ENCODE data around the gene MAP1LC3B.

Gene MAP1LC3B

GRCh38 chr16:87366930-87367329, 25.2 kb upstream of the MAP1LC3B start:
- H3K4me3 ChIP-seq (ENCODE audit: control insufficient read depth, low read depth, low read length) = no peak overlapping the region
- no peak for TF ChIP-seq CTCF (IDR thresholded peaks at IDR 0.05; ENCODE audit: control insufficient read depth, insufficient read depth, low read depth, low read length, missing control alignments)
- DNase-seq (ENCODE audit: low read depth) = no peak

- TF ChIP-seq CTCF (IDR thresholded peaks at IDR 0.05; ENCODE audit: control insufficient read depth, insufficient read depth, low read depth, low read length, missing control alignments) = no peak
- no peak for DNase-seq (ENCODE audit: low read depth)
- no peak overlapping the region for H3K4me3 ChIP-seq (ENCODE audit: control insufficient read depth, low read depth, low read length)
These were observed 24.6 kb upstream of the MAP1LC3B start for GRCh38 chr16:87367529-87367928.

- TF ChIP-seq CTCF (IDR thresholded peaks at IDR 0.05; ENCODE audit: control insufficient read depth, insufficient read depth, low read depth, low read length, missing control alignments) = no peak
- no peak for DNase-seq (ENCODE audit: low read depth)
- no peak overlapping the region for H3K4me3 ChIP-seq (ENCODE audit: control insufficient read depth, low read depth, low read length)
These were observed 23.9 kb upstream of the MAP1LC3B start for GRCh38 chr16:87368029-87368770.

- TF ChIP-seq CTCF (IDR thresholded peaks at IDR 0.05; ENCODE audit: control insufficient read depth, insufficient read depth, low read depth, low read length, missing control alignments) = no peak
- DNase-seq (ENCODE audit: low read depth) = no peak
These were observed 22.9 kb upstream of the MAP1LC3B start for GRCh38 chr16:87369117-87369765.

GRCh38 chr16:87369796-87370719, 22.1 kb upstream of the MAP1LC3B start:
- no peak for TF ChIP-seq CTCF (IDR thresholded peaks at IDR 0.05; ENCODE audit: control insufficient read depth, insufficient read depth, low read depth, low read length, missing control alignments)
- no peak for DNase-seq (ENCODE audit: low read depth)

More at GRCh38 chr16:87369117-87369765, 22.9 kb upstream of the MAP1LC3B start:
- H3K4me3 ChIP-seq (ENCODE audit: control insufficient read depth, low read depth, low read length) = no peak overlapping the region

GRCh38 chr16:87371261-87371866, 20.8 kb upstream of the MAP1LC3B start:
- no peak for TF ChIP-seq CTCF (IDR thresholded peaks at IDR 0.05; ENCODE audit: control insufficient read depth, insufficient read depth, low read depth, low read length, missing control alignments)
- H3K4me3 ChIP-seq (ENCODE audit: control insufficient read depth, low read depth, low read length) = no peak overlapping the region
- no peak for DNase-seq (ENCODE audit: low read depth)

More at GRCh38 chr16:87369796-87370719, 22.1 kb upstream of the MAP1LC3B start:
- H3K4me3 ChIP-seq (ENCODE audit: control insufficient read depth, low read depth, low read length) = no peak overlapping the region

Measured in AG09309 (cell line).